Measurements from ENCODE around the gene TMEM63C. TPM values are rescaled to one million over a fixed set of nuclear protein-coding genes. Genes with fewer than 3 reads are reported as not detected.

The TMEM63C gene
- total RNA-seq, 4 donors from 2014 or later: 3.3 to 43.7 (median 11.3) TPM

GRCh38 chr14:77260631-77261030, 79.0 kb downstream of the TMEM63C start:
- Histone ChIP-seq H3K9me3 (no peaks in the 10 kb centered on the region), H3K27me3 (no peaks in the 10 kb centered on the region), H3K4me3 (no peak overlapping the region), H3K36me3 (no peaks in the 10 kb centered on the region), H3K4me1 (no peaks in the 10 kb centered on the region), H3K27ac (no peak overlapping the region)
- TF ChIP-seq CTCF (IDR thresholded peaks at IDR 0.05) (no peak), POLR2A (IDR thresholded peaks at IDR 0.05) (no peak)
- DNase-seq: no peak

- Histone ChIP-seq H3K36me3 (no peaks in the 10 kb centered on the region), H3K4me3 (no peak overlapping the region), H3K9me3 (no peaks in the 10 kb centered on the region), H3K4me1 (no peaks in the 10 kb centered on the region), H3K27me3 (no peaks in the 10 kb centered on the region), H3K27ac (no peak overlapping the region)
- peak in 1 of 3 donors; percentile 40 for DNase-seq
- no peak for TF ChIP-seq CTCF (IDR thresholded peaks at IDR 0.05)
- TF ChIP-seq POLR2A (IDR thresholded peaks at IDR 0.05): no peak
Measured at GRCh38 chr14:77264466-77265186, 83.0 kb downstream of the TMEM63C start.

- Histone ChIP-seq H3K36me3 (no peaks in the 10 kb centered on the region), H3K4me3 (no peak overlapping the region), H3K27me3 (no peaks in the 10 kb centered on the region), H3K4me1 (no peaks in the 10 kb centered on the region), H3K27ac (no peak overlapping the region), H3K9me3 (no peaks in the 10 kb centered on the region)
- TF ChIP-seq CTCF (IDR thresholded peaks at IDR 0.05): no peak
- TF ChIP-seq POLR2A (IDR thresholded peaks at IDR 0.05): no peak
- DNase-seq: no peak
Measured at GRCh38 chr14:77265187-77265515, 83.6 kb downstream of the TMEM63C start.

- peaks cover 0 to 2% (median 0%) of the 10 kb centered on the region in 4 donors for H3K4me1 ChIP-seq
- H3K9me3 ChIP-seq: no peaks in the 10 kb centered on the region
- no peak overlapping the region for H3K4me3 ChIP-seq
- TF ChIP-seq CTCF (IDR thresholded peaks at IDR 0.05): no peak
- TF ChIP-seq POLR2A (IDR thresholded peaks at IDR 0.05): no peak
- peaks cover 0 to 3% of the 10 kb centered on the region in 2 donors for H3K27me3 ChIP-seq
- H3K36me3 ChIP-seq: no peaks in the 10 kb centered on the region
- DNase-seq: no peak
- no peak overlapping the region for H3K27ac ChIP-seq
Measured at GRCh38 chr14:77265561-77266335, 84.2 kb downstream of the TMEM63C start.

- H3K4me1 ChIP-seq: peaks cover 0 to 5% (median 0%) of the 10 kb centered on the region in 4 donors
- H3K27me3 ChIP-seq: peaks cover 0 to 8% of the 10 kb centered on the region in 2 donors
- no peaks in the 10 kb centered on the region for H3K9me3 ChIP-seq
- no peak for DNase-seq
- no peak overlapping the region for H3K27ac ChIP-seq
- no peaks in the 10 kb centered on the region for H3K36me3 ChIP-seq
- no peak overlapping the region for H3K4me3 ChIP-seq
- no peak for TF ChIP-seq CTCF (IDR thresholded peaks at IDR 0.05)
- no peak for TF ChIP-seq POLR2A (IDR thresholded peaks at IDR 0.05)
Measured at GRCh38 chr14:77266336-77266735, 84.7 kb downstream of the TMEM63C start.
